22Rv1 (cell line): ENCODE data around the gene ONECUT1.

Experiments used
- ZFX ChIP-seq: fragments of 450-650 bp; IDR thresholded peaks from 2 replicates; pipeline ENCODE4 v1.6.1; 2017; ENCODE audit warnings: antibody characterized with exemption, borderline replicate concordance
- TF ChIP-seq, protein P1 (sequence below): fragments of 450-650 bp; IDR thresholded peaks from 2 replicates; pipeline ENCODE4 v1.5.1; 2017; ENCODE audit warnings: mild to moderate bottlenecking

DNA sequence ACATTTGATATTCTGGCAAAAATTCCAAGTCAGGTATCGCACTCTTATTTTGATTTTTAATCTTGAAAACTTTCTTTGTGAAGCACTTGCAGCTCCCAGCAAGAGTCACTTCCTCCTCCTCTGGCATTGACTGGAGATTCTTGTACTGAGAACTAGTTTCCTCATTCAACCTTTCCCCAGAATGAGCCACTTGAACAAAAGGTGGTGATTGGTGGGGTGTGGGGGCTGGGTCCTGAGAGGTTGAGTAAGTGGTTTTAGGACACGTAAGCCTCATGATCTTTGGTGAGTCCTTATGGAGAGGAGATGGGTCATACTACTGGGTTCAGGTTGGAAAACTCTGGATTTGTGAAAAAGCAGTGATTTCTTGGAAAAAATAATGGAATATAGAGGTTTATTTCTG, 32.3 kb upstream of the ONECUT1 start:
- TF ChIP-seq, protein P1, sequence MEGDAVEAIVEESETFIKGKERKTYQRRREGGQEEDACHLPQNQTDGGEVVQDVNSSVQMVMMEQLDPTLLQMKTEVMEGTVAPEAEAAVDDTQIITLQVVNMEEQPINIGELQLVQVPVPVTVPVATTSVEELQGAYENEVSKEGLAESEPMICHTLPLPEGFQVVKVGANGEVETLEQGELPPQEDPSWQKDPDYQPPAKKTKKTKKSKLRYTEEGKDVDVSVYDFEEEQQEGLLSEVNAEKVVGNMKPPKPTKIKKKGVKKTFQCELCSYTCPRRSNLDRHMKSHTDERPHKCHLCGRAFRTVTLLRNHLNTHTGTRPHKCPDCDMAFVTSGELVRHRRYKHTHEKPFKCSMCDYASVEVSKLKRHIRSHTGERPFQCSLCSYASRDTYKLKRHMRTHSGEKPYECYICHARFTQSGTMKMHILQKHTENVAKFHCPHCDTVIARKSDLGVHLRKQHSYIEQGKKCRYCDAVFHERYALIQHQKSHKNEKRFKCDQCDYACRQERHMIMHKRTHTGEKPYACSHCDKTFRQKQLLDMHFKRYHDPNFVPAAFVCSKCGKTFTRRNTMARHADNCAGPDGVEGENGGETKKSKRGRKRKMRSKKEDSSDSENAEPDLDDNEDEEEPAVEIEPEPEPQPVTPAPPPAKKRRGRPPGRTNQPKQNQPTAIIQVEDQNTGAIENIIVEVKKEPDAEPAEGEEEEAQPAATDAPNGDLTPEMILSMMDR, result no peak
- no peak for TF ChIP-seq ZFX
